HepG2 (cell line): Measurements from ENCODE around the gene ABHD2. TPM values are rescaled to one million over a fixed set of nuclear protein-coding genes. Genes with fewer than 3 reads are reported as not detected.

Experiments
- ARNT ChIP-seq: fragments of 450-650 bp; IDR thresholded peaks from 2 replicates; pipeline ENCODE4 v1.6.1; 2017
- ARNTL ChIP-seq: sonication (generic); formaldehyde crosslinking; IDR thresholded peaks from 2 replicates; pipeline ENCODE4 v1.4.0; 2020; ENCODE audit warnings: mild to moderate bottlenecking, missing genetic modification reagents
- HDAC2 ChIP-seq: sonication (generic); formaldehyde crosslinking; IDR thresholded peaks from 2 replicates; pipeline ENCODE4 v1.4.0; 2020; ENCODE audit warnings: missing genetic modification reagents
- ZNF703 ChIP-seq: sonication (generic); formaldehyde crosslinking; IDR thresholded peaks from 2 replicates; pipeline ENCODE4 v1.5.1; 2020; ENCODE audit warnings: missing genetic modification reagents, mild to moderate bottlenecking, moderate library complexity, borderline replicate concordance
- ZNF749 ChIP-seq: sonication (generic); formaldehyde crosslinking; IDR thresholded peaks from 2 replicates; pipeline ENCODE4 v1.8.0; 2022; ENCODE audit warnings: mild to moderate bottlenecking, missing genetic modification reagents, moderate library complexity, borderline replicate concordance
- polyA plus RNA-seq, 8 experiments: library from polyadenylated mRNA; depleted of rRNA in 3 of 8; stranded (reverse) in 7 of 8; unstranded in 1 of 8; fragments of >200 nt; fragmentation: Illumina TruSeq in 4 of 8; extraction: Trizol in 4 of 8; gene quantifications; 2 replicates each; pipeline versions ENCODE4 v1.2.1 to v1.2.3, GENCODE V29; 2011 to 2016; ENCODE audit warnings: low read depth in 4 of 8, missing spikeins in 1 of 8, mixed read lengths in 1 of 8; ENCODE audit not compliant: insufficient read depth in 1 of 8
- total RNA-seq, 5 experiments: library from RNA; depleted of rRNA; stranded (reverse); fragments of >200 nt; fragmentation: Illumina TruSeq; extraction: Trizol; gene quantifications; 2 replicates each; pipeline ENCODE4 v1.2.3, GENCODE V29; 2016; ENCODE audit warnings: low read depth in 1 of 5
- TF ChIP-seq, protein P1 (sequence below): sonication (generic); formaldehyde crosslinking; IDR thresholded peaks from 2 replicates; pipeline ENCODE4 v1.9.0; 2021; ENCODE audit warnings: missing genetic modification reagents, mild to moderate bottlenecking, borderline replicate concordance
- TF ChIP-seq, protein P2 (sequence below): sonication (generic); formaldehyde crosslinking; IDR thresholded peaks from 2 replicates; pipeline ENCODE4 v1.4.0; 2020; ENCODE audit warnings: missing genetic modification reagents, borderline replicate concordance
- TF ChIP-seq, protein P3 (sequence below): sonication (generic); formaldehyde crosslinking; IDR thresholded peaks from 2 replicates; pipeline ENCODE4; 2020; ENCODE audit warnings: missing genetic modification reagents, mild to moderate bottlenecking, borderline replicate concordance
- TF ChIP-seq, protein P4 (sequence below): sonication (generic); formaldehyde crosslinking; IDR thresholded peaks from 2 replicates; pipeline ENCODE4 v1.4.0; 2020; ENCODE audit warnings: missing genetic modification reagents, mild to moderate bottlenecking, borderline replicate concordance
- TF ChIP-seq, protein P5 (sequence below): sonication (generic); formaldehyde crosslinking; IDR thresholded peaks from 2 replicates; pipeline ENCODE4 v1.4.0; 2020; ENCODE audit warnings: missing genetic modification reagents, borderline replicate concordance

ABHD2 gene
- total and polyA plus RNA-seq, 2 of the 13 experiments (the other 11 are each of a cell fraction or from before 2014, with no cell fraction given), result 14.8 to 22.4 TPM

DNA sequence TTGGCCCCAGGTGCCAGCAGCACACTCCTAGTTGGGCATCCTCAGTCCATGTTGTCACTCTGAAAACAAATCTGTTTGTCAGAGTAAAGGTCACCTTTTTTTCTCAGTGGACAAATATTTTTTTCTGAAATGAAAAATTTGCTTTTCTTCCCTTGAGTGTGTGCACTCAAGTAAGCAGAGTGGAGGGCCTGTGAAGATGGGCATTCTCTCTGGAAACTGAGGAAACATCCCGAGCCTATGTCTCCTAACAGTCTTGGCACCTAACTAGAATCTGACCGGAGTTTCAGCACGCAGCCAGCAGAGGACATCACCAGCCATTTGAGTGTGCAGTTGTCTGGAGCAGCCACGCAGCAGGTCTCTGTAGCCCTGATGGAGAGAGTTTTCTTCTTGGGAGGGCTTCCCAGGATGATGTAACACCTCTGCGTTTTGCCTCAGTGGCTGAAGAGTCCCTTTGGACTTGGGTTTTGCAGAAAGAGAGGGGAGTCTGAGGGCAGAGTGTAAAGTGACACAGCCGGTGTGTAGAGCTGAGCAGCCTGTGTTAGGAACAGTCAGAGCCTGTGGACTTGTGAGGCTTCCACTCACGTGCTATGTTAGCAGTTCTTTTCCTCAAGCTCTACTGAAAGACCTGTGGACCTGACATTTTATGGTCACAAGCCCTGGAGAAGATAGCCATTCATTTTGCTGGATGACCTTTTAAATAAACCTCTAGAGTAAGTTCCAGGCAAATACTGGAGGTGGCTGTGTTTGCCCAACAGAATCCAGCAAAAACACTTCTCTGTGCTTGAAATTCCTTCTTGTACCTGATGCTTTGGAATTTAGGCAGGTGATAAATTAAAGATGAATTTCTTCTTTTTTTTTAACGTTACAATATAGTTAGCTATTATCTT lies 51.6 kb downstream of the ABHD2 start (continued):
- TF ChIP-seq, protein P1, sequence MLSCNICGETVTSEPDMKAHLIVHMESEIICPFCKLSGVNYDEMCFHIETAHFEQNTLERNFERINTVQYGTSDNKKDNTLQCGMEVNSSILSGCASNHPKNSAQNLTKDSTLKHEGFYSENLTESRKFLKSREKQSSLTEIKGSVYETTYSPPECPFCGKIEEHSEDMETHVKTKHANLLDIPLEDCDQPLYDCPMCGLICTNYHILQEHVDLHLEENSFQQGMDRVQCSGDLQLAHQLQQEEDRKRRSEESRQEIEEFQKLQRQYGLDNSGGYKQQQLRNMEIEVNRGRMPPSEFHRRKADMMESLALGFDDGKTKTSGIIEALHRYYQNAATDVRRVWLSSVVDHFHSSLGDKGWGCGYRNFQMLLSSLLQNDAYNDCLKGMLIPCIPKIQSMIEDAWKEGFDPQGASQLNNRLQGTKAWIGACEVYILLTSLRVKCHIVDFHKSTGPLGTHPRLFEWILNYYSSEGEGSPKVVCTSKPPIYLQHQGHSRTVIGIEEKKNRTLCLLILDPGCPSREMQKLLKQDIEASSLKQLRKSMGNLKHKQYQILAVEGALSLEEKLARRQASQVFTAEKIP, result no peak
- no peak; the same call in 1 of the 2 replicates for TF ChIP-seq HDAC2
- TF ChIP-seq ZNF703 (CRISPR knock-in tag), result no peak
- no peak for TF ChIP-seq ARNT
- no peak for TF ChIP-seq ARNTL (CRISPR knock-in tag)
- TF ChIP-seq, protein P2, sequence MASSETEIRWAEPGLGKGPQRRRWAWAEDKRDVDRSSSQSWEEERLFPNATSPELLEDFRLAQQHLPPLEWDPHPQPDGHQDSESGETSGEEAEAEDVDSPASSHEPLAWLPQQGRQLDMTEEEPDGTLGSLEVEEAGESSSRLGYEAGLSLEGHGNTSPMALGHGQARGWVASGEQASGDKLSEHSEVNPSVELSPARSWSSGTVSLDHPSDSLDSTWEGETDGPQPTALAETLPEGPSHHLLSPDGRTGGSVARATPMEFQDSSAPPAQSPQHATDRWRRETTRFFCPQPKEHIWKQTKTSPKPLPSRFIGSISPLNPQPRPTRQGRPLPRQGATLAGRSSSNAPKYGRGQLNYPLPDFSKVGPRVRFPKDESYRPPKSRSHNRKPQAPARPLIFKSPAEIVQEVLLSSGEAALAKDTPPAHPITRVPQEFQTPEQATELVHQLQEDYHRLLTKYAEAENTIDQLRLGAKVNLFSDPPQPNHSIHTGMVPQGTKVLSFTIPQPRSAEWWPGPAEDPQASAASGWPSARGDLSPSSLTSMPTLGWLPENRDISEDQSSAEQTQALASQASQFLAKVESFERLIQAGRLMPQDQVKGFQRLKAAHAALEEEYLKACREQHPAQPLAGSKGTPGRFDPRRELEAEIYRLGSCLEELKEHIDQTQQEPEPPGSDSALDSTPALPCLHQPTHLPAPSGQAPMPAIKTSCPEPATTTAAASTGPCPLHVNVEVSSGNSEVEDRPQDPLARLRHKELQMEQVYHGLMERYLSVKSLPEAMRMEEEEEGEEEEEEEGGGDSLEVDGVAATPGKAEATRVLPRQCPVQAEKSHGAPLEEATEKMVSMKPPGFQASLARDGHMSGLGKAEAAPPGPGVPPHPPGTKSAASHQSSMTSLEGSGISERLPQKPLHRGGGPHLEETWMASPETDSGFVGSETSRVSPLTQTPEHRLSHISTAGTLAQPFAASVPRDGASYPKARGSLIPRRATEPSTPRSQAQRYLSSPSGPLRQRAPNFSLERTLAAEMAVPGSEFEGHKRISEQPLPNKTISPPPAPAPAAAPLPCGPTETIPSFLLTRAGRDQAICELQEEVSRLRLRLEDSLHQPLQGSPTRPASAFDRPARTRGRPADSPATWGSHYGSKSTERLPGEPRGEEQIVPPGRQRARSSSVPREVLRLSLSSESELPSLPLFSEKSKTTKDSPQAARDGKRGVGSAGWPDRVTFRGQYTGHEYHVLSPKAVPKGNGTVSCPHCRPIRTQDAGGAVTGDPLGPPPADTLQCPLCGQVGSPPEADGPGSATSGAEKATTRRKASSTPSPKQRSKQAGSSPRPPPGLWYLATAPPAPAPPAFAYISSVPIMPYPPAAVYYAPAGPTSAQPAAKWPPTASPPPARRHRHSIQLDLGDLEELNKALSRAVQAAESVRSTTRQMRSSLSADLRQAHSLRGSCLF (CRISPR knock-in tag), result no peak
- TF ChIP-seq, protein P3, sequence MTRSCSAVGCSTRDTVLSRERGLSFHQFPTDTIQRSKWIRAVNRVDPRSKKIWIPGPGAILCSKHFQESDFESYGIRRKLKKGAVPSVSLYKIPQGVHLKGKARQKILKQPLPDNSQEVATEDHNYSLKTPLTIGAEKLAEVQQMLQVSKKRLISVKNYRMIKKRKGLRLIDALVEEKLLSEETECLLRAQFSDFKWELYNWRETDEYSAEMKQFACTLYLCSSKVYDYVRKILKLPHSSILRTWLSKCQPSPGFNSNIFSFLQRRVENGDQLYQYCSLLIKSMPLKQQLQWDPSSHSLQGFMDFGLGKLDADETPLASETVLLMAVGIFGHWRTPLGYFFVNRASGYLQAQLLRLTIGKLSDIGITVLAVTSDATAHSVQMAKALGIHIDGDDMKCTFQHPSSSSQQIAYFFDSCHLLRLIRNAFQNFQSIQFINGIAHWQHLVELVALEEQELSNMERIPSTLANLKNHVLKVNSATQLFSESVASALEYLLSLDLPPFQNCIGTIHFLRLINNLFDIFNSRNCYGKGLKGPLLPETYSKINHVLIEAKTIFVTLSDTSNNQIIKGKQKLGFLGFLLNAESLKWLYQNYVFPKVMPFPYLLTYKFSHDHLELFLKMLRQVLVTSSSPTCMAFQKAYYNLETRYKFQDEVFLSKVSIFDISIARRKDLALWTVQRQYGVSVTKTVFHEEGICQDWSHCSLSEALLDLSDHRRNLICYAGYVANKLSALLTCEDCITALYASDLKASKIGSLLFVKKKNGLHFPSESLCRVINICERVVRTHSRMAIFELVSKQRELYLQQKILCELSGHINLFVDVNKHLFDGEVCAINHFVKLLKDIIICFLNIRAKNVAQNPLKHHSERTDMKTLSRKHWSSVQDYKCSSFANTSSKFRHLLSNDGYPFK (CRISPR knock-in tag), result no peak
- TF ChIP-seq, protein P4, sequence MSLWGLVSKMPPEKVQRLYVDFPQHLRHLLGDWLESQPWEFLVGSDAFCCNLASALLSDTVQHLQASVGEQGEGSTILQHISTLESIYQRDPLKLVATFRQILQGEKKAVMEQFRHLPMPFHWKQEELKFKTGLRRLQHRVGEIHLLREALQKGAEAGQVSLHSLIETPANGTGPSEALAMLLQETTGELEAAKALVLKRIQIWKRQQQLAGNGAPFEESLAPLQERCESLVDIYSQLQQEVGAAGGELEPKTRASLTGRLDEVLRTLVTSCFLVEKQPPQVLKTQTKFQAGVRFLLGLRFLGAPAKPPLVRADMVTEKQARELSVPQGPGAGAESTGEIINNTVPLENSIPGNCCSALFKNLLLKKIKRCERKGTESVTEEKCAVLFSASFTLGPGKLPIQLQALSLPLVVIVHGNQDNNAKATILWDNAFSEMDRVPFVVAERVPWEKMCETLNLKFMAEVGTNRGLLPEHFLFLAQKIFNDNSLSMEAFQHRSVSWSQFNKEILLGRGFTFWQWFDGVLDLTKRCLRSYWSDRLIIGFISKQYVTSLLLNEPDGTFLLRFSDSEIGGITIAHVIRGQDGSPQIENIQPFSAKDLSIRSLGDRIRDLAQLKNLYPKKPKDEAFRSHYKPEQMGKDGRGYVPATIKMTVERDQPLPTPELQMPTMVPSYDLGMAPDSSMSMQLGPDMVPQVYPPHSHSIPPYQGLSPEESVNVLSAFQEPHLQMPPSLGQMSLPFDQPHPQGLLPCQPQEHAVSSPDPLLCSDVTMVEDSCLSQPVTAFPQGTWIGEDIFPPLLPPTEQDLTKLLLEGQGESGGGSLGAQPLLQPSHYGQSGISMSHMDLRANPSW (CRISPR knock-in tag), result no peak
- TF ChIP-seq, protein P5, sequence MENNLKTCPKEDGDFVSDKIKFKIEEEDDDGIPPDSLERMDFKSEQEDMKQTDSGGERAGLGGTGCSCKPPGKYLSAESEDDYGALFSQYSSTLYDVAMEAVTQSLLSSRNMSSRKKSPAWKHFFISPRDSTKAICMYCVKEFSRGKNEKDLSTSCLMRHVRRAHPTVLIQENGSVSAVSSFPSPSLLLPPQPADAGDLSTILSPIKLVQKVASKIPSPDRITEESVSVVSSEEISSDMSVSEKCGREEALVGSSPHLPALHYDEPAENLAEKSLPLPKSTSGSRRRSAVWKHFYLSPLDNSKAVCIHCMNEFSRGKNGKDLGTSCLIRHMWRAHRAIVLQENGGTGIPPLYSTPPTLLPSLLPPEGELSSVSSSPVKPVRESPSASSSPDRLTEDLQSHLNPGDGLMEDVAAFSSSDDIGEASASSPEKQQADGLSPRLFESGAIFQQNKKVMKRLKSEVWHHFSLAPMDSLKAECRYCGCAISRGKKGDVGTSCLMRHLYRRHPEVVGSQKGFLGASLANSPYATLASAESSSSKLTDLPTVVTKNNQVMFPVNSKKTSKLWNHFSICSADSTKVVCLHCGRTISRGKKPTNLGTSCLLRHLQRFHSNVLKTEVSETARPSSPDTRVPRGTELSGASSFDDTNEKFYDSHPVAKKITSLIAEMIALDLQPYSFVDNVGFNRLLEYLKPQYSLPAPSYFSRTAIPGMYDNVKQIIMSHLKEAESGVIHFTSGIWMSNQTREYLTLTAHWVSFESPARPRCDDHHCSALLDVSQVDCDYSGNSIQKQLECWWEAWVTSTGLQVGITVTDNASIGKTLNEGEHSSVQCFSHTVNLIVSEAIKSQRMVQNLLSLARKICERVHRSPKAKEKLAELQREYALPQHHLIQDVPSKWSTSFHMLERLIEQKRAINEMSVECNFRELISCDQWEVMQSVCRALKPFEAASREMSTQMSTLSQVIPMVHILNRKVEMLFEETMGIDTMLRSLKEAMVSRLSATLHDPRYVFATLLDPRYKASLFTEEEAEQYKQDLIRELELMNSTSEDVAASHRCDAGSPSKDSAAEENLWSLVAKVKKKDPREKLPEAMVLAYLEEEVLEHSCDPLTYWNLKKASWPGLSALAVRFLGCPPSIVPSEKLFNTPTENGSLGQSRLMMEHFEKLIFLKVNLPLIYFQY, result no peak
- TF ChIP-seq ZNF749 (CRISPR knock-in tag), result no peak
